ENCODE results near the gene KEL.

DNA sequence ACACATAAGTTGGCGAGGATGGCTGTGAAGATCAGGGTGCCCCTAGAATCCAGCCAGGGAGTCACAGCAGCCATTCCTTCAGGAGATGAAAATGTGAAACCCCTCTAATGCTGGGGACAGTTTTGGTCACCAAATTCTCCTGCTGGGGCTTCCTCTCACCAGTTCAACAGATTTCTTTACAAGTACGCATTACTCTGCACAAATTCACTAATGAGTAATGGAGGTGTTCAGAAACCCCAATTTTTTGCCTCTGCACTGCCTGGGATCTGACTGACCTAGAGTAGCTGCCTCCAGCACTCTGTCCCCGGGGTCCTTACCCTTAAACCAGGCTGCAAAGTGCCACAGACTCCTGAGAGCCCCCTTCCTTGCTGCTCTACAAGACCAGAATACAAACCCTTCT, 44.7 kb downstream of the KEL start:
- TF ChIP-seq, protein P1, sequence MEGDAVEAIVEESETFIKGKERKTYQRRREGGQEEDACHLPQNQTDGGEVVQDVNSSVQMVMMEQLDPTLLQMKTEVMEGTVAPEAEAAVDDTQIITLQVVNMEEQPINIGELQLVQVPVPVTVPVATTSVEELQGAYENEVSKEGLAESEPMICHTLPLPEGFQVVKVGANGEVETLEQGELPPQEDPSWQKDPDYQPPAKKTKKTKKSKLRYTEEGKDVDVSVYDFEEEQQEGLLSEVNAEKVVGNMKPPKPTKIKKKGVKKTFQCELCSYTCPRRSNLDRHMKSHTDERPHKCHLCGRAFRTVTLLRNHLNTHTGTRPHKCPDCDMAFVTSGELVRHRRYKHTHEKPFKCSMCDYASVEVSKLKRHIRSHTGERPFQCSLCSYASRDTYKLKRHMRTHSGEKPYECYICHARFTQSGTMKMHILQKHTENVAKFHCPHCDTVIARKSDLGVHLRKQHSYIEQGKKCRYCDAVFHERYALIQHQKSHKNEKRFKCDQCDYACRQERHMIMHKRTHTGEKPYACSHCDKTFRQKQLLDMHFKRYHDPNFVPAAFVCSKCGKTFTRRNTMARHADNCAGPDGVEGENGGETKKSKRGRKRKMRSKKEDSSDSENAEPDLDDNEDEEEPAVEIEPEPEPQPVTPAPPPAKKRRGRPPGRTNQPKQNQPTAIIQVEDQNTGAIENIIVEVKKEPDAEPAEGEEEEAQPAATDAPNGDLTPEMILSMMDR (IDR thresholded peaks at IDR 0.05; ENCODE audit: poor library complexity): no peak
- TF ChIP-seq EZH2 (IDR thresholded peaks at IDR 0.05; ENCODE audit: borderline replicate concordance) (no peak), EZH2phosphoT487 (IDR thresholded peaks at IDR 0.05; ENCODE audit: low read depth, severe bottlenecking, unreplicated experiment) (no peak)
